K562 (cell line): ENCODE data around the gene TMEM217. TPM values are rescaled to one million over a fixed set of nuclear protein-coding genes. Genes with fewer than 3 reads are reported as not detected.

Experiments
- BHLHE40 ChIP-seq: IDR thresholded peaks from 2 replicates; pipeline ENCODE4 v1.6.1; 2011; ENCODE audit warnings: low read length, improper control_type of control experiment
- CUX1 ChIP-seq: fragments of 200-800 bp; sonication (Bioruptor generic); IDR thresholded peaks from 2 replicates; pipeline ENCODE4 v1.6.1; 2016; ENCODE audit warnings: missing genetic modification characterization, missing compliant biosample characterization
- CXXC5 ChIP-seq: fragments of 250-450 bp; sonication (Bioruptor Pico); IDR thresholded peaks from 2 replicates; pipeline ENCODE4 v1.8.0; 2022; ENCODE audit warnings: inconsistent platforms, mild to moderate bottlenecking, moderate library complexity
- HMG20B ChIP-seq: fragments of 250-450 bp; sonication (Bioruptor Pico); IDR thresholded peaks from 2 replicates; pipeline ENCODE4 v1.5.0; 2021; ENCODE audit warnings: mild to moderate bottlenecking
- MAZ ChIP-seq, 2 experiments: fragments of 450-650 bp in 1 of 2; sonication (generic) in 1 of 2; formaldehyde crosslinking; IDR thresholded peaks in 1 of 2; conservative IDR thresholded peaks in 1 of 2; 2 replicates each; pipeline versions ENCODE4 v1.4.0 to v1.5.0; 2020; ENCODE audit warnings: mild to moderate bottlenecking in 1 of 2, missing genetic modification reagents in 1 of 2
- MYNN ChIP-seq, 2 experiments: sonication (generic); formaldehyde crosslinking in 1 of 2; IDR thresholded peaks; 2 replicates each; pipeline versions ENCODE4 v1.5.0 to v1.6.1; 2016 to 2020; ENCODE audit warnings: antibody characterized with exemption in 1 of 2, missing genetic modification reagents in 1 of 2
- NFATC3 ChIP-seq: fragments of 450-650 bp; IDR thresholded peaks from 2 replicates; pipeline ENCODE4 v1.6.1; 2017; ENCODE audit warnings: mild to moderate bottlenecking
- PRDM10 ChIP-seq: fragments of 450-650 bp; IDR thresholded peaks from 2 replicates; pipeline ENCODE4 v1.6.1; 2018; ENCODE audit not compliant: partially characterized antibody
- SREBF1 ChIP-seq: fragments of 150-350 bp; IDR thresholded peaks from 2 replicates; pipeline ENCODE4 v1.6.1; 2014; ENCODE audit warnings: antibody characterized with exemption, low read depth, low read length, borderline replicate concordance
- TRIM24 ChIP-seq, 2 experiments: fragments of 450-650 bp; IDR thresholded peaks; 2 replicates each; pipeline ENCODE4 v1.6.1; 2016
- YY1 ChIP-seq, 3 experiments: IDR thresholded peaks; 2 replicates each; pipeline ENCODE4 v1.6.1; 2011; ENCODE audit warnings: low read length in 2 of 3, mild to moderate bottlenecking in 2 of 3, moderate library complexity in 2 of 3, borderline replicate concordance in 1 of 3, control low read depth in 1 of 3, low read depth in 1 of 3; ENCODE audit not compliant: insufficient read depth in 3 of 3, insufficient replicate concordance in 2 of 3, control insufficient read depth in 1 of 3, insufficient read length in 1 of 3; ENCODE audit errors: extremely low read depth in 1 of 3
- ZBTB2 ChIP-seq: fragments of 450-650 bp; IDR thresholded peaks from 2 replicates; pipeline ENCODE4 v1.6.1; 2016; ENCODE audit warnings: antibody characterized with exemption
- ZNF766 ChIP-seq: fragments of 200-800 bp; sonication (Bioruptor generic); conservative IDR thresholded peaks from 2 replicates; pipeline ENCODE4 v1.6.1; 2016; ENCODE audit warnings: missing genetic modification characterization, missing compliant biosample characterization
- polyA plus RNA-seq, 8 experiments: library from polyadenylated mRNA; depleted of rRNA in 4 of 8; stranded (reverse) in 5 of 8; unstranded in 3 of 8; fragments of >200 nt; fragmentation: Nextera tagmentation in 2 of 8; fragmentation: Illumina TruSeq in 1 of 8; extraction: Ambion mirVana in 2 of 8; extraction: Trizol in 1 of 8; gene quantifications; 2 replicates each; pipeline versions ENCODE4 v1.2.1 to v1.2.3, GENCODE V29; 2011 to 2014; ENCODE audit warnings: inconsistent platforms in 1 of 8, missing spikeins in 1 of 8
- total RNA-seq, 7 experiments: library from RNA; depleted of rRNA in 6 of 7; stranded (reverse); fragments of >200 nt in 6 of 7; fragmentation: Illumina TruSeq in 2 of 7; extraction: Trizol in 2 of 7; gene quantifications; 2 replicates each; pipeline versions ENCODE4 v1.2.1 to v1.2.3, GENCODE V29; 2011 to 2021; ENCODE audit warnings: low replicate concordance in 1 of 7
- TF ChIP-seq, protein P1 (sequence below), 2 experiments: IDR thresholded peaks; 2 replicates each; pipeline ENCODE4 v1.6.1; 2011; ENCODE audit warnings: borderline replicate concordance in 1 of 2, control low read depth in 1 of 2, low read depth in 1 of 2, low read length in 1 of 2, mild to moderate bottlenecking in 1 of 2, mixed read lengths in 1 of 2, moderate library complexity in 1 of 2; ENCODE audit not compliant: insufficient read depth in 1 of 2, insufficient read length in 1 of 2, poor library complexity in 1 of 2, severe bottlenecking in 1 of 2; ENCODE audit errors: extremely low read depth in 1 of 2

Gene TMEM217
- total and polyA plus RNA-seq, 9 of the 15 experiments (the other 6 are each of a cell fraction or from before 2014, with no cell fraction given), result 1.3 to 8.0 (median 1.9) TPM

- TF ChIP-seq PRDM10 (peak; percentile 85), BHLHE40 (peak; percentile 26; the same call in 1 of the 2 replicates), CXXC5 (CRISPR knock-in tag) (peak; percentile 84), SREBF1 (no peak), ZNF766 (CRISPR knock-in tag) (peak; percentile 88), YY1 (IDR thresholded peaks at IDR 0.05; ENCODE audit: borderline replicate concordance in 1 of 3, control insufficient read depth in 1 of 3, extremely low read depth in 1 of 3, insufficient read depth in 3 of 3, insufficient read length in 1 of 3, insufficient replicate concordance in 2 of 3, low read depth in 1 of 3, low read length in 2 of 3) (no peak), NFATC3 (peak; percentile 76; the same call in 1 of the 2 replicates), MYNN (IDR thresholded peaks at IDR 0.05) (peak; percentile 68; the same call in 1 of the 2 replicates), MYNN (CRISPR knock-in tag; IDR thresholded peaks at IDR 0.05) (no peak), HMG20B (CRISPR knock-in tag) (no peak), CUX1 (CRISPR knock-in tag) (no peak; the same call in 1 of the 2 replicates), ZBTB2 (peak; percentile 91), TRIM24 (IDR thresholded peaks at IDR 0.05) (peak; percentile 89 to 92), MAZ (CRISPR knock-in tag; conservative IDR thresholded peaks at IDR 0.05 in 1 of 2, IDR thresholded peaks at IDR 0.05 in 1 of 2) (peak; percentile 47 to 65; a peak in 3 of 4 replicates)
- TF ChIP-seq, protein P1, sequence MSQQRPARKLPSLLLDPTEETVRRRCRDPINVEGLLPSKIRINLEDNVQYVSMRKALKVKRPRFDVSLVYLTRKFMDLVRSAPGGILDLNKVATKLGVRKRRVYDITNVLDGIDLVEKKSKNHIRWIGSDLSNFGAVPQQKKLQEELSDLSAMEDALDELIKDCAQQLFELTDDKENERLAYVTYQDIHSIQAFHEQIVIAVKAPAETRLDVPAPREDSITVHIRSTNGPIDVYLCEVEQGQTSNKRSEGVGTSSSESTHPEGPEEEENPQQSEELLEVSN (IDR thresholded peaks at IDR 0.05; ENCODE audit: borderline replicate concordance in 1 of 2, extremely low read depth in 1 of 2, insufficient read depth in 1 of 2, insufficient read length in 1 of 2, low read depth in 1 of 2, low read length in 1 of 2, poor library complexity in 1 of 2, severe bottlenecking in 1 of 2), result no peak
These were observed 25.4 kb downstream of the TMEM217 start (continued) for GRCh38 chr6:37232430-37233017.
